B cell (primary cell): Measurements from ENCODE around the gene GYG2.
"Not testable (repeated sequence)": the region's sequence is repeated elsewhere in the genome, so short reads cannot be mapped to it uniquely, and the experiment has no call there.

ENCODE experiments used
- CTCF ChIP-seq: fragments of 200-600 bp; IDR thresholded peaks from one replicate; pipeline ENCODE4 v1.8.0; 2022; ENCODE audit warnings: antibody characterized with exemption, mild to moderate bottlenecking
- EZH2 ChIP-seq: IDR thresholded peaks from 2 replicates; pipeline ENCODE4 v1.6.1; 2012; ENCODE audit warnings: borderline replicate concordance, low read depth, mild to moderate bottlenecking, moderate library complexity, low read length; ENCODE audit not compliant: insufficient read depth, poor library complexity, severe bottlenecking

GRCh38 chrX:2780472-2781225 is 48.1 kb upstream of the GYG2 start:
- not testable (repeated sequence) for TF ChIP-seq CTCF, EZH2
